SK-N-MC (cell line): ENCODE measurements around the gene SLC6A13.

Experiments
- DNase-seq: peaks from one replicate; pipeline ENCODE4 v3.0.0-alpha.2; 2011; ENCODE audit warnings: low read depth, low spot score
- H3K27ac ChIP-seq: fragments of 200-600 bp; sonication (generic); 2 replicates; pipeline ENCODE4 v1.5.1; 2016; ENCODE audit warnings: mixed run types
- H3K36me3 ChIP-seq: fragments of 200-600 bp; sonication (generic); 2 replicates; pipeline ENCODE4 v1.6.1; 2017; ENCODE audit warnings: antibody characterized with exemption, low read length, mixed read lengths; ENCODE audit not compliant: insufficient read depth
- H3K4me3 ChIP-seq: fragments of 200-600 bp; sonication (generic); 2 replicates; pipeline ENCODE4 v1.5.1; 2016
- H3K9ac ChIP-seq: fragments of 200-600 bp; sonication (generic); 2 replicates; pipeline ENCODE4 v1.8.0; 2017; ENCODE audit warnings: mixed run types, mixed read lengths; ENCODE audit not compliant: insufficient read length
- H3K9me3 ChIP-seq: fragments of 200-600 bp; sonication (generic); 2 replicates; pipeline ENCODE4 v1.6.1; 2017; ENCODE audit warnings: low read depth, mild to moderate bottlenecking, antibody characterized with exemption, low read length, moderate library complexity, mixed read lengths
- EZH2 ChIP-seq: fragments of 200-600 bp; sonication (generic); IDR thresholded peaks from one replicate; pipeline ENCODE4 v1.6.1; 2017; ENCODE audit warnings: antibody characterized with exemption
- FOXP2 ChIP-seq: optimal IDR thresholded peaks from 2 replicates; pipeline ENCODE3; 2011; ENCODE audit warnings: mild to moderate bottlenecking, moderate library complexity; ENCODE audit not compliant: insufficient read depth; ENCODE audit errors: extremely low read length, control extremely low read depth
- POLR2AphosphoS5 ChIP-seq: IDR thresholded peaks from 2 replicates; pipeline ENCODE4 v1.6.1; 2012; ENCODE audit warnings: mild to moderate bottlenecking, low read depth, low read length, borderline replicate concordance

Gene SLC6A13

GRCh38 chr12:171743-172676 lies 90.6 kb downstream of the SLC6A13 start:
- no peaks in the 10 kb centered on the region for H3K9me3 ChIP-seq
- no peaks in the 10 kb centered on the region for H3K36me3 ChIP-seq
- no peak for DNase-seq
- no peak overlapping the region for H3K27ac ChIP-seq
- TF ChIP-seq FOXP2 (no peak), EZH2 (no peak), POLR2AphosphoS5 (no peak)
- no peak overlapping the region for H3K9ac ChIP-seq
- H3K4me3 ChIP-seq: no peak overlapping the region

GRCh38 chr12:171276-171675 lies 91.4 kb downstream of the SLC6A13 start:
- Histone ChIP-seq H3K27ac (no peak overlapping the region), H3K36me3 (no peaks in the 10 kb centered on the region), H3K9ac (no peak overlapping the region), H3K4me3 (no peak overlapping the region), H3K9me3 (no peaks in the 10 kb centered on the region)
- no peak for DNase-seq
- TF ChIP-seq EZH2 (no peak), FOXP2 (no peak), POLR2AphosphoS5 (no peak)
